OCI-LY1 (cell line): ENCODE measurements around the gene OR56A1.

Source experiments
- H2AFZ ChIP-seq: fragments of 200-600 bp; sonication (generic), shearing (Covaris generic); 2 replicates; pipeline ENCODE4 v1.6.0; 2014; ENCODE audit warnings: antibody characterized with exemption, mild to moderate bottlenecking, low read length
- H3F3A ChIP-seq: fragments of 200-600 bp; sonication (generic), shearing (Covaris generic); 2 replicates; pipeline ENCODE4 v1.6.0; 2014; ENCODE audit warnings: mild to moderate bottlenecking, antibody characterized with exemption, low read length, moderate library complexity; ENCODE audit not compliant: insufficient read depth
- H3K27ac ChIP-seq: fragments of 200-600 bp; sonication (generic); 2 replicates; pipeline ENCODE4 v1.5.1; 2014; ENCODE audit warnings: low read length, mixed run types, mild to moderate bottlenecking, low read depth; ENCODE audit not compliant: poor library complexity, severe bottlenecking
- H3K27me3 ChIP-seq: fragments of 200-600 bp; sonication (generic); 2 replicates; pipeline ENCODE4 v1.6.0; 2014; ENCODE audit warnings: antibody characterized with exemption, mild to moderate bottlenecking, low read length, moderate library complexity; ENCODE audit not compliant: insufficient read depth
- H3K36me3 ChIP-seq: fragments of 200-600 bp; sonication (generic); 2 replicates; pipeline ENCODE4 v1.6.1; 2014; ENCODE audit warnings: mild to moderate bottlenecking, antibody characterized with exemption, low read length, moderate library complexity, mixed read lengths; ENCODE audit not compliant: insufficient read depth
- H3K4me1 ChIP-seq: fragments of 200-600 bp; sonication (generic); 2 replicates; pipeline ENCODE4 v1.5.1; 2014; ENCODE audit warnings: mild to moderate bottlenecking, low read length, moderate library complexity; ENCODE audit not compliant: insufficient read depth, severe bottlenecking
- H3K4me2 ChIP-seq: fragments of 200-600 bp; sonication (generic), shearing (Covaris generic); 2 replicates; pipeline ENCODE4 v1.6.1; 2014; ENCODE audit warnings: low read length
- H3K4me3 ChIP-seq: fragments of 200-600 bp; sonication (generic); 2 replicates; pipeline ENCODE4 v1.5.1; 2014; ENCODE audit warnings: low read length, low read depth, mild to moderate bottlenecking, mixed read lengths; ENCODE audit not compliant: poor library complexity, severe bottlenecking
- H3K79me2 ChIP-seq: fragments of 200-600 bp; shearing (Covaris generic); 2 replicates; pipeline ENCODE4 v1.6.1; 2016; ENCODE audit warnings: mixed run types, low read length, mixed read lengths; ENCODE audit not compliant: insufficient read depth
- H3K9ac ChIP-seq: fragments of 200-600 bp; sonication (generic), shearing (Covaris generic); 2 replicates; pipeline ENCODE4 v1.6.1; 2014; ENCODE audit warnings: mild to moderate bottlenecking, low read length, mixed read lengths
- H3K9me2 ChIP-seq: fragments of 200-600 bp; sonication (generic), shearing (Covaris generic); 2 replicates; pipeline ENCODE4 v1.6.1; 2014; ENCODE audit warnings: low read depth, mild to moderate bottlenecking, low read length, mixed read lengths
- H3K9me3 ChIP-seq: fragments of 200-600 bp; shearing (Covaris generic); 2 replicates; pipeline ENCODE4 v1.6.1; 2014; ENCODE audit warnings: low read length, mixed read lengths
- H4K20me1 ChIP-seq: fragments of 200-600 bp; sonication (generic), shearing (Covaris generic); 2 replicates; pipeline ENCODE4 v1.6.0; 2016; ENCODE audit warnings: mild to moderate bottlenecking, low read length; ENCODE audit not compliant: insufficient read depth
- CTCF ChIP-seq: fragments of 200-600 bp; sonication (generic), shearing (Covaris generic); IDR thresholded peaks from 2 replicates; pipeline ENCODE4 v1.5.1; 2017; ENCODE audit warnings: mild to moderate bottlenecking, antibody characterized with exemption, low read length, moderate library complexity, mixed read lengths
- EZH2 ChIP-seq: fragments of 200-600 bp; sonication (generic), shearing (Covaris generic); IDR thresholded peaks from 2 replicates; pipeline ENCODE4 v1.8.0; 2017; ENCODE audit warnings: borderline replicate concordance, mixed run types, mild to moderate bottlenecking, antibody characterized with exemption, low read length, moderate library complexity, mixed read lengths

The OR56A1 gene

GRCh38 chr11:6040874-6041273 lies 10.3 kb upstream of the OR56A1 start:
- H3K27ac ChIP-seq, result no peak overlapping the region
- H3K4me3 ChIP-seq, result no peak overlapping the region
- no peak overlapping the region for H3K9ac ChIP-seq
- TF ChIP-seq EZH2 (no peak), CTCF (no peak)
- no peaks in the 10 kb centered on the region for H3K27me3 ChIP-seq
- no peaks in the 10 kb centered on the region for H3K9me3 ChIP-seq
- no peaks in the 10 kb centered on the region for H3K4me1 ChIP-seq
- no peak overlapping the region for H3K4me2 ChIP-seq
- no peaks in the 10 kb centered on the region for H4K20me1 ChIP-seq
- no peak overlapping the region for H2AFZ ChIP-seq
- H3K9me2 ChIP-seq, result no peaks in the 10 kb centered on the region
- no peaks in the 10 kb centered on the region for H3F3A ChIP-seq
- no peaks in the 10 kb centered on the region for H3K36me3 ChIP-seq
- no peaks in the 10 kb centered on the region for H3K79me2 ChIP-seq

DNA sequence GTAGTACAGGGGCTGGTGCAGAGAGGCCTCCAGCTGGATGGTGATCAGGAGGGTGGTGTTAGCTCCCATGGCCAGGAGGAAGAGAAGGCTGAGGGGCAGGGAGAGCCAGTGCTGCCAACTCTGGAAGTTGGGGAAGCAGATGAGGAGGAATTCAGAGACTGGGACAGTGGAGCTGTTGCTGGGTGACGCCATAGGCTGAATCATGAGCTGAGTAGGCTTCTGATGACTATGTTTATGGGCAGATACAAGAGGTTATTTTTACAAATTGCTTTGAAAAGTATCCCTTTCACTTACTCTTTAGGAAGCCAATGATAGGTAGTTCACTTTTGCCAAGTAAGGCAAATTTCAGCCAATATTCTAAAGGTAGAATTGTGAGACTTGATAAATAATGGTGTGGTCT lies 3.1 kb downstream of the OR56A1 start:
- Histone ChIP-seq H3K79me2 (no peaks in the 10 kb centered on the region), H3K4me2 (no peak overlapping the region), H3F3A (no peaks in the 10 kb centered on the region), H4K20me1 (no peaks in the 10 kb centered on the region), H3K4me3 (no peak overlapping the region), H3K9me3 (no peaks in the 10 kb centered on the region), H3K9ac (no peak overlapping the region), H3K36me3 (no peaks in the 10 kb centered on the region), H3K4me1 (no peaks in the 10 kb centered on the region), H3K27me3 (no peaks in the 10 kb centered on the region), H3K27ac (no peak overlapping the region), H2AFZ (no peak overlapping the region), H3K9me2 (no peaks in the 10 kb centered on the region)
- no peak for TF ChIP-seq EZH2
- TF ChIP-seq CTCF, result no peak

DNA sequence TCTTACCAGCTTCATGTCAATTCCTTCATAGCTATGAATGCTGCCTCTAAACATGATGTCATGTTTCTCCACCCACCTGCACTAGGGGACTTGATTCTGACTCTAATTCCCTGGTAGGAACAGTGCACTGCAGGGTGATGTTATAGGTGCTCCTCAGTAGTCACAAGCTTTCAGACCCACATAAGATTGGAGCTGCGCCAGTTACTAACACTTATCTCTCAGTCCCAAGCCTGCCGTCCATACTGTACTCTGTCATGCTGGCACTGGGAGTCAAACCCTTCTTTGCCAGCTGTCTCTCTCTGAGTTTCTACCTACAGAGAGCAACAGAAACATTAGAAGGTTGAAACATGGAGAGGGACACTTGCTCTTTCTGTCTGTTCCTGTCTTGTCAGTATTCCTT lies 5.5 kb downstream of the OR56A1 start:
- TF ChIP-seq CTCF, result no peak
- TF ChIP-seq EZH2, result no peak
- Histone ChIP-seq H3K27ac (no peak overlapping the region), H3K4me1 (no peaks in the 10 kb centered on the region), H2AFZ (no peak overlapping the region), H3F3A (no peaks in the 10 kb centered on the region), H3K4me2 (no peak overlapping the region), H3K9me2 (no peaks in the 10 kb centered on the region), H3K9ac (no peak overlapping the region), H3K4me3 (no peak overlapping the region), H3K9me3 (no peaks in the 10 kb centered on the region), H3K27me3 (no peaks in the 10 kb centered on the region), H4K20me1 (no peaks in the 10 kb centered on the region), H3K79me2 (no peaks in the 10 kb centered on the region), H3K36me3 (no peaks in the 10 kb centered on the region)
